Activated T-helper 1 cell treated with Interleukin-2 at 50 U/mL for 16 hours (primary cell): ENCODE measurements around the gene USP11.
A peak's percentile ranks its signal among the peaks of the same experiment; 100 is the strongest.

Experiments used
- DNase-seq: peaks from one replicate; pipeline ENCODE4 v3.0.0-alpha.2; 2020; ENCODE audit warnings: low read depth

Gene USP11

GRCh38 chrX:47204970-47205369 lies 27.8 kb upstream of the USP11 start:
- no peak for DNase-seq

GRCh38 chrX:47206316-47206715 lies 26.5 kb upstream of the USP11 start:
- no peak for DNase-seq

GRCh38 chrX:47208108-47208507 lies 24.7 kb upstream of the USP11 start:
- no peak for DNase-seq

DNA sequence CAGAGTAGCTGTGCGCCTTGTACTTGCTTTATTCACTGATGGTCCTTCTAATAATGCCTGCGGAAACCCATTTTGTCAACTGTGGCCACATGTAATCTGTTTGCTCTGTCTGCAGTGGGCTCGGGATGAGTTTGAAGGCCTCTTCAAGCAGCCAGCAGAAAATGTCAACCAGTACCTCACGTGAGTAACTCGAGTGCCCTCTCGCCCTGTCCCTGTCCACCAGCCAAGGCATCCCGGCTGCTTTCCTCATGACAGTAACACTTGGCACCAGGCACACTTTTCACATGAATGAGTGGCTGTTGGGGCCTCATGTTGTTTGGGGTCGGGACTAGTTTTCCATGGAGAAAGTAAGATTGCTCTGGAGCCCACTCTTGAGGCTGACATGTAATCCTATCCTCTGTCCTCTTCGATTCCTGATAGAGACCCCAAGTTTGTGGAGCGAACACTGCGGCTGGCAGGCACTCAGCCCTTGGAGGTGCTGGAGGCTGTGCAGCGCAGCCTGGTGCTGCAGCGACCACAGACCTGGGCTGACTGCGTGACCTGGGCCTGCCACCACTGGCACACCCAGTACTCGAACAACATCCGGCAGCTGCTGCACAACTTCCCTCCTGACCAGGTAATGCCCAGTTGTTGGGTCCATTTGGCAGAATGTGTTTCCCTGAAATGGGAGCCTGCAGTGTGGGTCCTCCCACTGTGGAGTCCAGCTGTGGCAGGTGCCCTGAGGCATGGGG lies 23.1 kb upstream of the USP11 start:
- DNase-seq, result no peak

GRCh38 chrX:47210661-47211425 lies 22.0 kb upstream of the USP11 start:
- DNase-seq, result no peak

GRCh38 chrX:47212381-47213293 lies 20.2 kb upstream of the USP11 start:
- no peak for DNase-seq

DNA sequence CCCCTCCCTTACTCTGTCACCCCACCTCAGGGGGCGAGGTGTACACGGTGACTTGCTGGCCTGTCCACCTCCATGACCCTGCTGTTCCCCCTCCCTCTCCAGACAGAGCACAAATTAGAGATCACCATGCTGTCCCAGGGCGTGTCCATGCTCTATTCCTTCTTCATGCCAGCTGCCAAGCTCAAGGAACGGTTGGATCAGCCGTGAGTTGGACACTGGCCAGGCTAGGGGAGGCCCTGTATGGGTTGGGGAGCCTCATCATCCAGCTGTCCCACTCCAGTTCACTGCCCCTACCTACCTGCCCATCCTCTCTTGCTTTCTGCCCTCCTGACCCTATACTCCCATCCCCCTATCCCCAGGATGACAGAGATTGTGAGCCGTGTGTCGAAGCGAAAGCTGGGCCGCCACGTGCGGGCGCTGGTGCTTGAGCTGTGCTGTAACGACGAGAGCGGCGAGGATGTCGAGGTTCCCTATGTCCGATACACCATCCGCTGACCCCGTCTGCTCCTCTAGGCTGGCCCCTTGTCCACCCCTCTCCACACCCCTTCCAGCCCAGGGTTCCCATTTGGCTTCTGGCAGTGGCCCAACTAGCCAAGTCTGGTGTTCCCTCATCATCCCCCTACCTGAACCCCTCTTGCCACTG lies 18.3 kb upstream of the USP11 start:
- DNase-seq, result no peak

DNA sequence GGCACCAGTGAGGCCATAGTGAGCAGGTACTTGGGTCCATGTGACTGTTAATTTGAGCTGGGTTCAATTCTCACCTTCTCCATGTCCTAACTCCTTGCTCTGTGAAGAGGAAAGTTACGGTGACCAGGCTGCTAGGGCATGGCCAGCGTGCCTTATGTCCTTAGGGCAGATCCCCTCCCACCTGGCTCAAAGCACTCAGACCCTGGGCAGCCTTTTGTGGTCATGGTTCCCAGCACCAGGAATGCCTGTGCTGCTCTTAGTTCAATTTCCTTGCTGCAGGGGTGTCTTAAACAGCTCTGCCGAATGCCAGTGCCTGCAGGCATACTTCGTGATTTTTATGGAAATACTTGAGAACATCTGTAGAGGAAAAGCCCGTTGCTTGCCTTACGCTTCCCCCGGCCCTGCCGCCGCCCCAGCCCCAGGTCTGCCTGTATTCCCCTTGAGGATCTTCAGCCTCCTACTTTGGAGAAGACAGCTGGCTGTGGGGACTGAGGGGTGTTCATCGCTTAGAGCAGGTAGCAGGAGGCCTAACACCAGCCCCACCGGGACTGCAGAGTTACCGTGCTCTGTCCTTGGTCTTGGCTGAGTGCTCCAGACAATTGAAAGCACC lies 17.4 kb upstream of the USP11 start:
- no peak for DNase-seq

DNA sequence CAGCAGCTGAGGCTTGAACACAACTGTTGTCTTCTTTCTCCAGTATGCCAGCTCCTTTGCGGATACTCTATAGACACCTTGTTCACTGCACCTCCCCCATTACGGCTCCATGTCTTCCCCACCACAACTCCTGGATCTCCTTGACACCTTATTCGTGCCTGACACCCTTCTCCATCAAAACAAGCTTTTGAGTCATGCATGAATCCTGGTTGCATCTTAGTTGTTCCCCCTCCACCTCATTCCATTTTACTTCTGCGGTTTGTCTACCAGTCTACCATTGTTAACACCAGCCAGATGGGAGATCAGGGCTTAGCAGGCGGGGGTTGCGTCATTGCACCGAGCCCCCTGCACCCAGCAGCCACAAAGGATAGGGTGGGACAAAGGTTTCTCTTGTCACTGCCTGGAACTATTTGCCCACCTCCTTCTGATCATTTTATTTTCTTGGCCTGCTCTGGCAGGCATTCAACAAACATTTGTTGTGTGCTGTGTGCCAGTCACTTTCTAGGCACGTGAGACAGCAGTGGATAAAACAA lies 16.4 kb upstream of the USP11 start:
- no peak for DNase-seq

DNA sequence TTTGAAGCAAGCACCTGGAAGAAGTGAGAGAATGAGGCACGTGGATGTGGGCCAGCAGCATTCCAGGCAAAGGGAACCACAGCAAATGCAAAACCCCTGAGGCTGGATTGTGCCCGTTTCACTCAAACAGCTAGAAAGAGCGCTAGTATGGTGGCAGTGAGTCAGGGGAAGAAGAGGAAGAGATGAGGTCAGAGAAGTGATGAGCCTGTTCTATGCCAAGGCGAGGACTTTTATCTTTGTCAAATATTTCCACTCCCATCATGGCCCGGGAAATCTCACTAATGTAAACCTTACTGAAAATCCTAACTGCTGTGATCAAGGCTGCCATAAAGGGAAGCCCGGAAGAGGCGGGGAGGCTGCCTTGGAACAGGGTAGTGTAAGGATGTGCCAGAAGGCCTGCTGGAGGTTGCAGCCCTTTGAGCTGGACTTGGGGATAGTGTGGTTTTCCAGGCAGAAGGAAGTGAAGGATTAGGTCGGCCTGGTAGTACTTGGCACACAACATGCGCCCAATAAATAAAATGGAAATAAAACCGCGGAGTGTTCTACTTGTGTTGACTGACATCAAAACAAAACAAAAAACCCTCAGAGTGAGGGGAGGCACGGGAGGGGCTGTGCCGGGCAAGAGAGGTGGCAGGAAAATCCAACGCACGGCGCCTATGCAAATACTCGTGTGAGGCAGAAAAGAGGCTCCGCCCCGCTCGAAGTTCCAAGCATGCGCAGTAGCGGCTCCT lies 15.5 kb upstream of the USP11 start:
- DNase-seq, result no peak

GRCh38 chrX:47217852-47218279 lies 14.9 kb upstream of the USP11 start:
- DNase-seq, result peak; percentile 94

- DNase-seq, result peak; percentile 75
Observed at GRCh38 chrX:47218280-47218919, 14.4 kb upstream of the USP11 start, which contains the start of gene CDK16. Gene CDK16, plus strand, starts transcription at chrX:47218681. Its CDS starts 4,877 bp downstream, at chrX:47223558.

DNA sequence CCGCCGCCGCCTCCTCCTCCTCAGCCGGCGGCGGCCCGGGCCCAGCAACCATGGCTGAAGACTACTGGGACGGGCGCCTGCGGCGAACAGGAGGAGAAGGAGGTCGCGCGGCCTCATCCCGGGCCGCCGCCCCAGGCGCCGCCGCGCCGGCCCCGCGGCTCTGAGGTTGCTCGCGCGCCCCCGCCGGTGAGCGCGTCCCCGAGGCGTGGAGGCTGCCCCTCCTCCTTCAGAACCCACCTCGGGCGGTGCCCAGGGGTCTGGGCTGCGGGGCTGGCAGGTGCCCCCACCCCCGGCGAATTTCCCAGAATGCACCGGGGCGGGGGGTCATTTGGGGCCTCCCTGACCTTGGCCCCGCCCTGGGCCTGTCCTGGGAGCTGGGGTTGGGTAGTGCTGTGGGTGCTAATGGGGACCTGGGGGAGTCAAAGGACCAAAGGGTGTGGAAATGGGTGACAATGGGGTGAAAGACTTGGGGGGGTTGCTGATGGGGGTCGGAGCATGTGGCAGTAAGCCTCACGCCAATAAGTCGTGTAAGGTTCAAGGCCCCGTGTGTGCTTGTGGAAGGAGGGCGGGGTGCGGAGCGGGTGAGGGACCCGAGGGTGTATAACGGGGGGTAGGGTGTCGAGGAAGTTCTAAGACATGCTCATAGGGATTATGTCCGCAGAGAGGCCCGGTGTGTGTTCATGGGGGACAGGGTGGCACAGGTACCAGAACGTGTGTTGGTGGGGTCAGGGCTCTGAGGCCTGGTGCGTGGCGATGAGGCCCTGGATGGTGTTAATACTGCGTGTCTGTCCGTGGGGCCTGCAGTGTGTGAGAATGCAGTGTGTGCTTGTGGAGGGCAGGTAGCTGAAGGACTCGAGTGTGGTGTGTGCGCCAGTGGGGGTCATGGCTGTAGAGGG lies 13.6 kb upstream of the USP11 start:
- DNase-seq, result peak; percentile 32

DNA sequence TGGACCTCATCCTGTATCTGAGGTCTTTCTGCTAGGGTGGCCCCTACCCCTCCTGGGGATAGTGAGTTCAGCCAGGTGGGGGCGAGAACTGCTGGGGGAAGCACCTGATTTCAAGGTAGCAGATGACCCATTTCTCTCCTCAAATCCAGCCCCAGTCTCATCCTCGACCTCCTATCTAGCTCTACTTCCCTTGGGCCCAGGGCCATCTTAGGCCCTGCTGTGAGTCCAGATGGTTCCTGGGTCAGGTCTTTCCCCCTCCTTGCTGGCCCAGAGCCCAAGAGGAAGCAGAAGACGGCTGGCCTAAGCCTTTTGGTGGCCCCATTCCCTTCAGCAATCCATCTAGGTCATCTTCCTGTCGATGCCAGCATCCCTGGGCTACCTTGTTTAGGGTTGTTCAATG lies 11.1 kb upstream of the USP11 start:
- no peak for DNase-seq

GRCh38 chrX:47222751-47223350 lies 10.0 kb upstream of the USP11 start:
- no peak for DNase-seq

- DNase-seq, result no peak
Observed at GRCh38 chrX:47223476-47224250, 9.1 kb upstream of the USP11 start.

DNA sequence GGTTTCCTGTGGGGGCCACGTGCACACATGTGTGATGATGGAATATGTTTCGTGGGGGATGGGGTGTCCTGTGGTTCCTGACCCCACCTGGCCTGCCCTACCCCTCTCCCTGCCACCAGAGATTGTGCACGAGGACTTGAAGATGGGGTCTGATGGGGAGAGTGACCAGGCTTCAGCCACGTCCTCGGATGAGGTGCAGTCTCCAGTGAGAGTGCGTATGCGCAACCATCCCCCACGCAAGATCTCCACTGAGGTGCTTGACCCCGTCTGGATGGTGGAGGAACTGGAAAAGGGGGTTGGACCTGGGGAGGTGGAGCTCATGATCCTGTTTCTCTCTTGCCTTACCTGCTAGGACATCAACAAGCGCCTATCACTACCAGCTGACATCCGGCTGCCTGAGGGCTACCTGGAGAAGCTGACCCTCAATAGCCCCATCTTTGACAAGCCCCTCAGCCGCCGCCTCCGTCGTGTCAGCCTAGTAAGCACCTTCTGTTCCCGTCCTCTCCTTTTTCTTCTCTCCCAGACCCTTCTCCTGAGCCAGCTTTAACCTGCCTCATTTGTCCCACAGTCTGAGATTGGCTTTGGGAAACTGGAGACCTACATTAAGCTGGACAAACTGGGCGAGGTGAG lies 8.4 kb upstream of the USP11 start:
- DNase-seq, result no peak
